ENCODE measurements around the gene ADAM8.
A peak's percentile ranks its signal among the peaks of the same experiment; 100 is the strongest.

ADAM8 gene

DNA sequence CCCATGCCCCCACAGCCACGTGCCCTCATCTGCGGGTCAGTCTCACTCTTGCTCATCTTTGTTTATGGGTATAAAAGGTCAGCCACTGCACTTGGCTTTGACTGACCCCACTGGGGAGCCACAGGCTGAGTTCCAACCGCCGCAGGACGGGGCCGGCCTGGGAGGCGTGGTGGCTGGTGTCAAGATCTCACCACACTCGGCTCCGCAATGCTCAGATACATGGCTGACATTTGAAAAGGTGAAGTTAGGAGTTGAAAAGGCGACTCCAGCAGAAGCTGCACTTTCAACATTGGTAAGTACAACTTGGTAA, 17.1 kb upstream of the ADAM8 start:
- peaks cover 0 to 45% (median 29%) of the 10 kb centered on the region in 10 experiments; a peak in 19 of 20 replicates for H3K4me1 ChIP-seq
- peaks cover 70 to 91% (median 87%) of the 10 kb centered on the region in 11 experiments for H3K36me3 ChIP-seq
- H3K9ac ChIP-seq: peak overlapping the region in 8 of 11 experiments; percentile 6 to 66 (median 34); a peak in 13 of 22 replicates
- H4K20me1 ChIP-seq: peaks cover 0 to 53% (median 13%) of the 10 kb centered on the region in 11 experiments; a peak in 19 of 22 replicates
- no peaks in the 10 kb centered on the region for H3K9me3 ChIP-seq (replicated peaks in 1 of 11)
- peak overlapping the region in 9 of 11 experiments; percentile 60 to 98 (median 90); a peak in 17 of 22 replicates for H3K4me2 ChIP-seq
- H3K4me3 ChIP-seq: peak overlapping the region in 1 of 10 experiments; percentile 30; a peak in 1 of 20 replicates
- H3K27me3 ChIP-seq: no peaks in the 10 kb centered on the region
- TF ChIP-seq Cebpa-rat (IDR thresholded peaks at IDR 0.05): no peak
- H3K27ac ChIP-seq: peak overlapping the region in 10 of 11 experiments; percentile 31 to 70 (median 57); a peak in 20 of 22 replicates

DNA sequence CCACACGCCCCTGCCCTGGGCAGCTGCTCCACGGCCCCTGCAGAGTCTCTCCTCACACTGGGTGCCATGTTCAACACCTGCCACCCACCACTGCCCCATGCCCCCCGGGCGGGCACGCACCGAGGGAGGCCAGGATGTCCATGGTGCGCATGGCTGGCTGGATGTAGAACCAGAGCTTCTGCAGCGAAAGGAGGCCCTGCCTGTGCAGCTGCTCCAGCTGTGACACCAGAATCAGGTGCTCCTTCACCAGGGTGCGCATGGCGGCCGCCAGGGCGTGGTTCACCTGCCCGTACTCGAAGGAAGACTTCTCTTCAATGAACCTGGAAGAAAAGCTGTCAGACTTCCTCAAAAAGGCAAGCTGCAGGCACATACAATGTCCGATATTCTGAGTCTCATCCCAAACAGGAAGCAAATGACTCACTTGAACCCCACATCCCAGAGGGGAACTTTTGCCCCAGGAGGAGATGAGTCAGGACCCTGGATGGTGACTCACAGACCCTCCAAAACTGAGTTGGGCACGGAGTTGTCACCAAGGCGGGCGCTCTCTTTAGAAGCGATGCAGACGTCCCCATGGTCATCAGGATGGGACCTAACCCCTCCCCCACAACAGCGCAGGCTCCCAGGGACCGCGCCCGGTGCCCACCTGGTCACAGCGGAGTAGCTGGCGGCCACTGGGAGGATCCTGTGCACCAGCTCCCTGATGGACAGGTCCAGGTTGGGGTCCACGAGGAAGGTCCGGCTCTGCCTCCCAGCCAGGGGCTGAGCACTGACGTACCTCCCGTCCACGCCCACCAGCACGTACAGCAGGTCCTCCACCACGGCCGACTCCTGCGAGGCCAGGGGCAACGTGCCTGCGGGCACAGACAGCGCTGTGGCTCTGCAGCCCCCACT, 16.5 kb upstream of the ADAM8 start:
- H3K36me3 ChIP-seq: peaks cover 70 to 91% (median 87%) of the 10 kb centered on the region in 11 experiments
- H3K4me2 ChIP-seq: peak overlapping the region in 10 of 11 experiments; percentile 34 to 98 (median 88); a peak in 19 of 22 replicates
- H4K20me1 ChIP-seq: peaks cover 0 to 52% (median 13%) of the 10 kb centered on the region in 11 experiments; a peak in 19 of 22 replicates
- no peaks in the 10 kb centered on the region for H3K9me3 ChIP-seq (replicated peaks in 1 of 11)
- peak overlapping the region in 4 of 10 experiments; percentile 14 to 39 (median 26); a peak in 3 of 20 replicates for H3K4me3 ChIP-seq
- H3K27me3 ChIP-seq: no peaks in the 10 kb centered on the region
- no peak for TF ChIP-seq Cebpa-rat (IDR thresholded peaks at IDR 0.05)
- peaks cover 0 to 45% (median 29%) of the 10 kb centered on the region in 10 experiments; a peak in 19 of 20 replicates for H3K4me1 ChIP-seq
- peak overlapping the region in 9 of 11 experiments; percentile 6 to 66 (median 37); a peak in 9 of 22 replicates for H3K9ac ChIP-seq
- peak overlapping the region in 10 of 11 experiments; percentile 31 to 70 (median 57); a peak in 20 of 22 replicates for H3K27ac ChIP-seq

DNA sequence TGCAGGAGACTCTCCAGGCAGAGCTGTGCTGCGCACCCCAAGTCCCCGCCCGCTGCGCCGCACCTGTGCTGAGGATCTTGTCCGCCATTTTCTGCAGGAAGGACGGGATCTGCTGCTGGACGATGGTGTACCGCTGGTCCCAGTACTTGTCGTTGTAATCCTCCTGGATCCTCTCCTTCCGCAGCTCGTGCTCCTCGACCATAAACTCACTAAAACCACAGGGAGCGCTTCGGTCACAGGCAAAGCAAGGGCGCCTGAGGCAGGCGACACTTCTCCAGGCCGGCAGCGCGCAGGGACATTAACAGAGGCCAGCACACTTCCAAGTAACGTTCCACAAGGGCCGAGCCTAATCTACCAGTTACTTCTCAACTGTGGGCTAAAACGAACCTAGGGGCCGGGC, 13.1 kb upstream of the ADAM8 start:
- Histone ChIP-seq H3K27ac (no peak overlapping the region), H3K36me3 (peaks cover 70 to 92% (median 86%) of the 10 kb centered on the region in 11 experiments), H3K4me1 (peaks cover 0 to 32% (median 26%) of the 10 kb centered on the region in 10 experiments; a peak in 19 of 20 replicates), H3K9ac (no peak overlapping the region), H3K4me2 (no peak overlapping the region), H4K20me1 (peaks cover 11 to 64% (median 16%) of the 10 kb centered on the region in 11 experiments; a peak in 18 of 22 replicates), H3K9me3 (replicated peaks in 1 of 11) (no peaks in the 10 kb centered on the region), H3K4me3 (no peak overlapping the region), H3K27me3 (no peaks in the 10 kb centered on the region)
- TF ChIP-seq Cebpa-rat (IDR thresholded peaks at IDR 0.05): no peak

DNA sequence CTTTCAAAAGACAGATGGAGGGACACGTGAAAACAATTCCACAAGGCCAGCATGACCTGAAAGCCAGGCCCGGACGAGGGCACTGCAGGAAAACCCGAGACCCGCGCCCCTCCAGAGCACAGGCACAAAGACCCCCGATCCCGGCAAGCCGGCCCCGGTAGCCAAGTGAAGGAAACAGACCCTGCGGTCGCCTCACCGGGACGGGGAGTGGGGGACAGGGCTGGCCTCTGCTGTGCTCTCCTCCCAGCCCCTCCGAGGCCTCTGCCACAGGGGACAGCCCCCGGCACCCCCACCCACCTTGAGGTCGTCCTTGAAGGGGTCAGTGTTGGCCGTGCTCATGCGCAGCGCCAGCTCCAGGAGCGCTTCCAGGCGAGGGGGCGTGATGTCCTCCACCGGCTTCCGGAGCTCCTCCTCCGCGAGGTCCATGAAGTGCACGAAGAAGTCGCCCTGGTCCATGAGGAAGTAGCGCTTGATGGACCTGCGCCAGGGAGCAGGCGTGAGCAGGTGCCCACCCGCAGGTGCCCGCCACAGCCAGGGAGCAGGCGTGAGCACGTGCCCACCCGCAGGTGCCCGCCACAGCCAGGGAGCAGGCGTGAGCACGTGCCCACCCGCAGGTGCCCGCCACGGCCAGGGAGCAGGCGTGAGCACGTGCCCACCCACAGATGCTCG, 11.3 kb upstream of the ADAM8 start:
- Histone ChIP-seq H3K4me2 (no peak overlapping the region), H3K36me3 (peaks cover 85 to 92% (median 88%) of the 10 kb centered on the region in 11 experiments)

DNA sequence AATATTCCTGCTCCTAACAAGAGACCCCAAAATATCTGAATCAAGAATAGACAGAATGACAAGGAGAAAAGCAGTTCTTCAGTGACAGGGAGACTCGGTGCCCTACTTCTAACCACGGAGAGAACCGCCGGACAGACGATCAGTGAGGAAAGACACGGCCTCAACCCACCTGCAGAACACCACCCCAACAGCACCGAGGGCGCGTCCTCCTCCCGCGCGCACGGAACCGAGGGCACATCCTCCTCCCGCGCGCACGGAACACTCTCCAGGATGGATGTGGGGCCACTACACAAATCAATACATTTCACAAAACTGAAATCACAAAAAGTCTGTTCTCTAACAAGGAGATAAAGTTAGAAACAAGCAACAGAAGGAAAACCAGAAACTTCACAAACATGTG, 9.7 kb upstream of the ADAM8 start:
- H3K36me3 ChIP-seq: peaks cover 94 to 100% (median 97%) of the 10 kb centered on the region in 11 experiments
- H3K9me3 ChIP-seq (replicated peaks in 1 of 11): no peaks in the 10 kb centered on the region
- no peak for TF ChIP-seq Cebpa-rat (IDR thresholded peaks at IDR 0.05)
- H3K27ac ChIP-seq: no peak overlapping the region
- no peak overlapping the region for H3K4me3 ChIP-seq
- no peak overlapping the region for H3K4me2 ChIP-seq
- H3K4me1 ChIP-seq: peaks cover 0 to 5% (median 0%) of the 10 kb centered on the region in 10 experiments; a peak in 5 of 20 replicates
- H4K20me1 ChIP-seq: peaks cover 0 to 74% (median 26%) of the 10 kb centered on the region in 11 experiments; a peak in 14 of 22 replicates
- no peaks in the 10 kb centered on the region for H3K27me3 ChIP-seq
- H3K9ac ChIP-seq: no peak overlapping the region

More for the DNA sequence above, 11.3 kb upstream of the ADAM8 start:
- Histone ChIP-seq H3K4me3 (no peak overlapping the region), H3K4me1 (peaks cover 0 to 14% (median 8%) of the 10 kb centered on the region in 10 experiments; a peak in 18 of 20 replicates), H3K9me3 (replicated peaks in 1 of 11) (no peaks in the 10 kb centered on the region), H4K20me1 (peaks cover 0 to 65% (median 20%) of the 10 kb centered on the region in 11 experiments; a peak in 17 of 22 replicates), H3K9ac (no peak overlapping the region), H3K27ac (no peak overlapping the region), H3K27me3 (no peaks in the 10 kb centered on the region)
- no peak for TF ChIP-seq Cebpa-rat (IDR thresholded peaks at IDR 0.05)

DNA sequence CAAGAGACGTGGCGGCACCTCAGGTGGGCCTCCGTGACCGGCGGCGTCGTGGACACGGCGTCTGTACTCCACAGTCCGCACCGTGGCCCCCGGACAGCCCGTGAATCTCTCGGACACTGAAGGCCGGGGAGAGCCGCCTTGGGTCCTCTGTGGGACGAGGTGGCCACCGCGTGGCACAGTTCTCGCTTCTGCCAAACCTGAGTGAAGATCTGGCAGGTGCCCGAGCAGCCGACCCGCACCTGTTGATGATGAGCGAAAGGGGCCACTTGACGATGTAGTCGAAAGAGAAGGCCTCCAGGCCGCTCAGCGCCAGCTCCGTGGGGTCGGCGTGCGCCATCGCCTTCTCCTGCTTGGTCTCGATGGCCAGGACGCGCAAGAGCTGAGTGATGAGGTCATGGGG, 8.5 kb upstream of the ADAM8 start:
- H3K4me1 ChIP-seq: peaks cover 0 to 11% (median 3%) of the 10 kb centered on the region in 10 experiments; a peak in 13 of 20 replicates
- TF ChIP-seq Cebpa-rat (IDR thresholded peaks at IDR 0.05): no peak
- no peak overlapping the region for H3K27ac ChIP-seq
- H3K27me3 ChIP-seq: no peaks in the 10 kb centered on the region
- no peak overlapping the region for H3K4me2 ChIP-seq
- peaks cover 0 to 83% (median 28%) of the 10 kb centered on the region in 11 experiments; a peak in 14 of 22 replicates for H4K20me1 ChIP-seq
- no peak overlapping the region for H3K9ac ChIP-seq
- H3K4me3 ChIP-seq: no peak overlapping the region
- no peaks in the 10 kb centered on the region for H3K9me3 ChIP-seq (replicated peaks in 1 of 11)
- H3K36me3 ChIP-seq: peaks cover 96 to 100% (median 98%) of the 10 kb centered on the region in 11 experiments

DNA sequence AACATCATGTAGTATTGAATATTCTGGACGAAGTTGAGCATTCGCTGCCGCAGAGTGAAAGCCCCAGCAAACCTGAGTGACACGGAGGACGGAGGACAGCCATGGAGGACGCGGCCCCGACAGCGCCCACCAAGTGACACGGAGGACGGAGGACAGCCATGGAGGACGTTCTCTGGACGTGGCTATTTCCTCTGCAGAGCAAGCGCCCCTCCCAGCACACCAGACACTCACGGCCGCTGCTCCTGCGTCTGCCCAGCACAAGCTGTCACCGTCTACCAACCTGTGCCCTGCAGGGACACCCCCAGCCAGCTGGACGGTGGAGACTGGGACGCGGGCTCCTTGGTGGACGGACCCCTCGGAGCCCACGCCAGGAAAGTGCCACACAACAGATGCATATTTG, 7.3 kb upstream of the ADAM8 start:
- H3K36me3 ChIP-seq: peaks cover 85 to 100% (median 97%) of the 10 kb centered on the region in 11 experiments
- no peak overlapping the region for H3K27ac ChIP-seq
- no peak for TF ChIP-seq Cebpa-rat (IDR thresholded peaks at IDR 0.05)
- peaks cover 3 to 87% (median 38%) of the 10 kb centered on the region in 11 experiments; a peak in 16 of 22 replicates for H4K20me1 ChIP-seq
- no peak overlapping the region for H3K4me3 ChIP-seq
- H3K27me3 ChIP-seq: no peaks in the 10 kb centered on the region
- no peak overlapping the region for H3K4me2 ChIP-seq
- H3K9me3 ChIP-seq (replicated peaks in 1 of 11): no peaks in the 10 kb centered on the region
- H3K9ac ChIP-seq: no peak overlapping the region
- peaks cover 8 to 23% (median 16%) of the 10 kb centered on the region in 10 experiments for H3K4me1 ChIP-seq

DNA sequence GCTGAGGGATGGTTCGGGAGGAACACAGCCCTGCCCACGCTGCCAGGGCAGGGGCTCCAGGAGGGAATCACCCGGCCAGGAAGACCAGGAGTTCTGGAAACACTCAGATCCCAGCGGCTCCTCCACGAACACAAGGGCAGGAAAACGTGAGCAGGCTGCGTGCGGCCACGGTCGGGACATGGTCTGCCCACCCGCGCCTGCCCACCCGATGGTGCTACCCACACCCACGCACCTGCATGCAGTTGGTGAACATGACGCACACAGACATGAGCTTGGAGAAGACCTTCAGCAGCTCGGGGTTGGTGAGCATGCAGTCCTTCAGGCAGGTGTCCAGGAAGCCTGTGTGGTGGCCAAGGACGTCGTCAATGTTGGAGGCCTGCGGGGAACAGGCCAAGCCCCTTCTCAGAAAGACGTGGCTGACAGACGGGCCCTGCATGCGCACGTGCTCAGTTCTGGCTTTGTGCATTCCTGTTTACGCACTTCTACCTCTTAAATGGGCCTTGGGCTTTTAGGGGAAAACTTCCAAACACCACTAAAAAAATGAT, 6.2 kb upstream of the ADAM8 start:
- Histone ChIP-seq H4K20me1 (peaks cover 4 to 91% (median 48%) of the 10 kb centered on the region in 11 experiments; a peak in 19 of 22 replicates), H3K9ac (no peak overlapping the region), H3K27me3 (no peaks in the 10 kb centered on the region), H3K4me2 (no peak overlapping the region), H3K4me1 (peaks cover 18 to 34% (median 26%) of the 10 kb centered on the region in 10 experiments), H3K36me3 (peaks cover 75 to 92% (median 88%) of the 10 kb centered on the region in 11 experiments), H3K4me3 (no peak overlapping the region), H3K9me3 (replicated peaks in 1 of 11) (no peaks in the 10 kb centered on the region), H3K27ac (no peak overlapping the region)
- no peak for TF ChIP-seq Cebpa-rat (IDR thresholded peaks at IDR 0.05)

All from BLaER1 treated with 17β-estradiol and CSF1 and Interleukin-3, amounts not matched to agents 10 nM and 100 nM (cell line).